Lower leg skin (tissue), 4 donors: ENCODE results near the gene INTS11. TPM values are rescaled to one million over a fixed set of nuclear protein-coding genes. Genes with fewer than 3 reads are reported as not detected.

ENCODE experiments used
- DNase-seq, 2 donors: peaks; one replicate each; pipeline ENCODE4 v3.0.0-alpha.2; 2019; ENCODE audit warnings: low spot score in 2 of 2
- H3K4me3 ChIP-seq: fragments of 200-600 bp; sonication (generic); 2 replicates; pipeline ENCODE4 v1.5.1; 2017; ENCODE audit warnings: mild to moderate bottlenecking, low read depth; ENCODE audit not compliant: poor library complexity, severe bottlenecking
- CTCF ChIP-seq, 3 donors: fragments of 450-650 bp; IDR thresholded peaks; one replicate each; pipeline ENCODE4 v1.5.1; 2016; ENCODE audit warnings: antibody characterized with exemption in 3 of 3, mild to moderate bottlenecking in 3 of 3, moderate library complexity in 2 of 3
- POLR2A ChIP-seq, 2 donors: fragments of 450-650 bp; IDR thresholded peaks; one replicate each; pipeline ENCODE4 v1.6.1; 2016 to 2017; ENCODE audit warnings: antibody characterized with exemption in 2 of 2, mild to moderate bottlenecking in 1 of 2, moderate library complexity in 1 of 2
- WGBS, 2 donors: methylation state at CpG; one replicate each; pipeline ENCODE4 v1.1.5; 2018; 5-methylcytosine and 5-hydroxymethylcytosine counted together
- intact Hi-C: fragments of 100-400 bp; cut with DNase I; formaldehyde crosslinking; loops from one replicate; pipeline ENCODE4 v1.15.0; 2023; ENCODE audit warnings: low total_unique reads
- total RNA-seq, 4 donors: library from RNA; depleted of rRNA; stranded (reverse); fragments of >200 nt; gene quantifications; one replicate each; pipeline ENCODE4 v1.1.0, GENCODE V29; 2016

The INTS11 gene
- total RNA-seq, 4 donors from 2014 or later, result 101 to 185 (median 105) TPM

- H3K4me3 ChIP-seq, result no peak overlapping the region
- no peak for TF ChIP-seq CTCF (IDR thresholded peaks at IDR 0.05)
- TF ChIP-seq POLR2A (IDR thresholded peaks at IDR 0.05), result no peak
- no peak for DNase-seq
- WGBS, 2 donors, result 85 to 91% methylated on average over 20 to 30 of the region's 31 CpGs
- intact Hi-C loops, result no loop called here
Measured at GRCh38 chr1:1297802-1298424, 26.5 kb downstream of the INTS11 start.

DNA sequence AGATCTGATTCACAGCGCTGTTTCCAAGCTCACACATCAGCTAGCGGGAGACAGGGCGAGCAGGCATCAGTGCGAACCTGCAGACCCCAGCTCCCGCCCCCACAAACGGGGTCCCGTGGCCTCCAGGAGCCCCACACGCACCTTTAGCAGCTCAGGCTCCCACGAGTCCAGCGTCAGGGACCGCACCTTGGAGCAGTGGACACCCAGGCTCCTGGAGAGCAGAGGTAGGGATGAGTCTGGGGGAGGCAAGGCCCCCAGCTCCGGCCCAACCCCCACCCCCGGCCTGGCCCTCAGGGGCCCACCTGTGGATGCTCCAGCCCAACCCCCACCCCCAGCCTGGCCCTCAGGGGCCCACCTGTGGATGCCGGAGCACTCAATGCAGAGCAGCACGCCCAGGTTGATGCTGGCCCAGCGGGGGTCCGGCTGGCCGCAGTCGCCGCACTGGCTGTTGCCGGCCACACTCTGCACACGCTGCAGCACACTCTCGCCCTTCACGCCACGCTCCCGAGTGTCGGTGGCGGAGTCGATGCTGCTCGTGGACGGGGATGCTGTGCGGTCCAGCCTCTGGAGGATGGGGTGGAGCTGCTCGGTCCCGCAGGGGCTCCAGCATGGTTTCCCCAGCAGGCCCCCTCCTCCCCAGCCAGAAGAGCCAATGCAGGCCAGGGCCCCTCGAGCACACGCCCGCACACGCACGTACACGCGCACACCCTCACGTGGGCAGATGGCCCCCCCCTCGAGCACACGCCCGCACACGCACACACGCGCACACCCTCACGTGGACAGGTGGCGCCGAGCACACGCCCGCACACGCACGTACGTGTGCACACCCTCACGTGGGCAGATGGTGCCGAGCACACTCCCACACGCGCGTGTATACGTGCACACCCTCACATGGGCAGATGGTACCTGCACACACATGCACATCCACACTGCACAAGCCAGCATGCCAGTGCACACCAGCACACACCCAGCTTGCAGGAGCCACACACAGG is 28.1 kb downstream of the INTS11 start:
- no peak overlapping the region for H3K4me3 ChIP-seq
- intact Hi-C loops, result no loop called here
- TF ChIP-seq POLR2A (IDR thresholded peaks at IDR 0.05) (no peak), CTCF (IDR thresholded peaks at IDR 0.05) (no peak)
- DNase-seq, result no peak
- 86 to 87% methylated on average over 47 to 57 of the region's 62 CpGs for WGBS, 2 donors

DNA sequence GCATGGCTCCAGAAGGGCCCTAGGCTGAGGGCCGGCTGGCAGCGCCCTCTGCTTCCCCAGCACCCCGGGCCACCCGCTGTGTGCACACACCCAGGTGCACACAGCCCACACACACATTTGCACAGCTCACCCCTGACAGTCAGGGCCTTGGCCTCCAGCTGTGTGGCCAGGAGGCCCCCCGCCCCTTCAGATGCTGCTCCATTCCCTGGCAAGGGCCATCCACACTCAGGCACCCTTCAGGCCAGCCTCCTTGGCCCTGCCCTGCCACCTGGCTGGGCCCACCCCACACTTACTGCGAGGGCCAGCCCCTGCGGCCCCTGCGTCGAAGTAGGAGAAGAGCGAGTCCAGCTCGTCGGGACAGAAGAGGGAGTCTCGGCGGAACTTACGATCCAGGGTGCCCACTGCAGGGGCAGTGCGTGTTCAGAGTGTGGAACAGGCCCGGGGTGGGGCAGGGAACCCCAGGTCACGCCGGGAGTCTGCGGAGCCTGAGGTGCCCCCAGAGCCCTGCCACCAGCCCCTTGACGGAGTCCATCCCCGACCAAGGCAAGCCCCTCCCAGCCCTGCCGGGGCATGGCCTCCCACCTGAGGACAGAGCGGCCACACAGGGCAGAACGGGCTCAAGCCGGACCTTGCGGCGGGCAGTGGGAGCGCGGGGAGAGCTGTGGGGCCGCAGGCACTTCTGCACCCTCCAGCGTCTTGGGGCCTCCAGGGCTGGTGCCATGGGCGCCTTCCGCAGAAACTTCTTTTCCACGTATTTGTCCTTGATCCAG is 29.1 kb downstream of the INTS11 start:
- intact Hi-C loops, result no loop called here
- 94 to 96% methylated on average over 30 to 31 of the region's 35 CpGs for WGBS, 2 donors
- H3K4me3 ChIP-seq, result no peak overlapping the region
- TF ChIP-seq POLR2A (IDR thresholded peaks at IDR 0.05), result no peak
- TF ChIP-seq CTCF (IDR thresholded peaks at IDR 0.05), result no peak
- DNase-seq, result no peak

- intact Hi-C loops, result no loop called here
- DNase-seq, result no peak
- no peak overlapping the region for H3K4me3 ChIP-seq
- TF ChIP-seq CTCF (IDR thresholded peaks at IDR 0.05), result no peak
- no peak for TF ChIP-seq POLR2A (IDR thresholded peaks at IDR 0.05)
- 90 to 93% methylated on average over 48 to 56 of the region's 58 CpGs for WGBS, 2 donors
Measured at GRCh38 chr1:1294250-1294890, 30.1 kb downstream of the INTS11 start.
